Ramos (cell line): ENCODE results near the gene VSTM2L.

Experiments
- in situ Hi-C: fragments of 300-500 bp; cut with MboI; formaldehyde crosslinking; loops from one replicate; pipeline ENCODE4 v1.14.3; 2022; ENCODE audit warnings: low sequenced_read_pairs; ENCODE audit not compliant: unreplicated experiment

The VSTM2L gene

DNA sequence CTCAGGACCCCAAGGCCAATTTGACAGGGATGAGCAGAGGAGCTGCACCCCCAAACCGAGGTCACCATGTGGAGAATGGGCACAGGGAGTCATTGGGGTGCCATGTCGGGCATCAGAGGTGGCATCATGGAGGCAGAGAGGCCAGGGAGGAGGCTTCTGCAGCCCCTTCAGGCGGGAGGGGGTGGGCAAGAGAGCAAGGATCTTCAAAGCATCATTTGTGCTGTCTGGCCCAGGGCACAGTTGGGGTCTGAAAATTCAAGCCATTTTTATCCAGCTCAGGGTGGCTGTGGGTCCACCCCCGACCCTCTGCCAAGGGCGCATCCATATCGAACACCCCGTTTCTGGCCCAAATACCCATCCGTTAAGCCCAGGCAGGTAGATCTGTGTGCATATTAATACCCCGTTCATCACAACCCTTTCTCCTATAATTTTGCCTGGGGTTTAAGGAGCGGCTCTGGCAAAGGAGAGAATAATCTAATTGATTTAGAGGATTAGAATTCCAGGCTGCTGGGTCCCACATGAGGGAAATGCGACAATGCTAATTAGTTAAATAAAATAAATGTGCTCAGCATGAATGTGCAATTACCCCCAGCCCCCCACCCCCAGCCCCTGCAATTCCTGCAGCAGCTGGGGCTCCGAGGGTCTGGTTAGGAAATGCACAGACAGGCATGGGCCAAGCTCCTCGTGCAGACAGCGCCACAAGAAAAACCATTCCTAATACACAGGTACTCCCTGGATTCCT, 31.9 kb downstream of the VSTM2L start:
- in situ Hi-C loops = no loop called here

GRCh38 chr20:37935435-37935834, 32.5 kb downstream of the VSTM2L start:
- in situ Hi-C loops = no loop called here

GRCh38 chr20:37936041-37936440, 33.1 kb downstream of the VSTM2L start:
- in situ Hi-C loops = no loop called here

DNA sequence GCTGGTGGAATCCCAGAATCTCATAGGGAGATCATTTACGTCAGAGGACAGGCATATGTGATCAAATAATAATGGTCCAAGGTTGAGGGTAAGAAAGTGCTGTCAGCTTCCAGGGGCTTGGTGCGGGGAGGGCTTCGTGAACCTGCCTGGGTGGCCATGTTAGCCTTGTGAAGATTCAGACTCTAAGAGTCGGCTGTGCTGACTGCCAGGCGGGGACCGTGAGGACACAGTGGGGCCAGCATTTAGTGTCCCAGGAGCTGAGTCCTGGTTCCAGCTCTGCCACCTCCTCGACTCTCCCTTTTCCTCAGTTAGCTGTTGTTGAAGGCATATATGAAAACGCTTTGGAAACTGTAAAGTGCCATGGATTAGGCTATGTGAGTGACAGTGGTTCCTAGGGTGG, 33.5 kb downstream of the VSTM2L start:
- in situ Hi-C loops = no loop called here

DNA sequence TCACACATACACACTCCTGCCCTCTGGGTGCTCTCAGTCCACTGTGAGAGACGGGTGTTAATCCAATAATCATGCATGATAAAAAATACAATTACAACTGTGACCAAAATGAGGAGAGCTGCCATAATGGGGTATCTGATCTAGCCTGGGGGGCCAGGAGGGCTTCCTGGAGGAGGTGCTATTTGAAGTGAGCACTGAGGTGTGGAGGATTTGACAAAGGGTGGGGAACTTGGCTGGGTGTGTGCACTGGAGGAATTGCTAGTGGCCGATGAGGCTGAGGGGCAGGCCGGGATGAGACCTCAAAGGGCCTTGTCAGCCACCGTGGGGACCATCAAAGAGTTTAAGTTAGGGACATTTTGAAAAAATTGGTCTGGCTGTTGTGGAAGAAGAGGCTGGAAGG, 34.8 kb downstream of the VSTM2L start:
- in situ Hi-C loops = no loop called here

DNA sequence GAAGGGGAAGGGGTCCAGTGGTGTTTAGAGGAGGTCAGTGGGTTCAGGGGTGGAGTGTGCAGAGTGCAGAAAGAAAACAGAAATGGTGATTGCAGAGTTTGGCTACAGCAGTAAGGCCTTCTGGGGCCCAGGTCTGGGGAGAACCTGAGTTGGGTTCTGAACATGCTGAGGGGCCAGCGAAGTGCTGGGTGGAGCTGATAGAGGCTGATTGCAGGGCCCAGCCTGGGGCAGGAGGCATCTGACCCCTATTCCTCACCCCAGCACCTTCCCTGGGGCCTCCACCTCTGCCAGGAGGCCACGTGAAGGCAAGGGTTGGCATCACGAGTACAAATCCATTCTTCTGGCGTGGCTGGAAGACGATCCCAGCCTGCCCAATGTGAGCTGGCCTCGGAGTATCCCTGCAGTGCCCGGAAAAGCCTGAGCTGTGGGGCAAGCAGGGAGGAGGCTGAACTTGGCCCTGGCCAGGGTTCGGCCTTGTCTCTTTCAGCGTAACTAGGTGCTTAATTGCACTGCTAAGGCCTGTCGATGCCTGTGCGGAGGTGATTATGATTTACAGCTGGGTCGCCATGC, 35.3 kb downstream of the VSTM2L start:
- in situ Hi-C loops = no loop called here

DNA sequence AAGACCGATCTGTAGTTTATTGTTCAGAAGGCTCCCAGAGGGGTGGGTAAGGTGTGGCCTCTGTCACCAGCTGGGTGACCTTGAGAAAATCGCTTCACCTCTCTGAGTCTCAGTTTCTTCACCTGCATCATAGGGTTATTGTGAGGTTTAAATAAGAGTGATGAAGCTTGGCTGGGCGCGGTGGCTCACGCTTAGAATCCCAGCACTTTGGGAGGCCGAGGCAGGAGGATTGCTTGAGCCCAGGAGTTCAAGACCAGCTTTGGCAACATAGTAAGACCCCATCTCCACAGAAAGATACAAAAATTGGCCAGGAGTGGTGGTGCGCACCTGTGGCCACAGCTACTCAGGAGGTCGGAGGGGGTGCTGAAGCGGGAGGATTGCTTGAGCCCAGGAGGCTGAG, 36.0 kb downstream of the VSTM2L start:
- in situ Hi-C loops = no loop called here

GRCh38 chr20:37939701-37940560, 37.0 kb downstream of the VSTM2L start:
- in situ Hi-C loops = no loop called here

DNA sequence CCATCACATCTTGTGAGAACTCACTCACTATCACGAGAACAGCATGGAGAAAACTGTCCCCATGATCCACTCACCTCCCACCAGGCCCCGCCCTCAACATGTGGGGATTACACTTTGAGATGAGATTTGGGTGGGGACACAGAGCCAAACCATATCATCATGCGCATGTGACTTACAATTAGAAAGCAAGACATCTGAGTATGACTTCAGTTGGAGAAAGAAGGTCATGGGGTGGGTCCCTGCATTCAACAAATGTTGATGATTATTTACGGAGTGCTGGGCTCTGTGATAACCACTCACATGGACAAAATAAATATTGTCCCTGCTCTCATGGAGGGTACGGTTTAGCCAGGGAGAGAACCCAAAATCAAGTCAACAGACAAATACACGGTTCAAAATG, 37.9 kb downstream of the VSTM2L start:
- in situ Hi-C loops = no loop called here

- in situ Hi-C loops = no loop called here
Observed at GRCh38 chr20:37941332-37941731, 38.4 kb downstream of the VSTM2L start.

DNA sequence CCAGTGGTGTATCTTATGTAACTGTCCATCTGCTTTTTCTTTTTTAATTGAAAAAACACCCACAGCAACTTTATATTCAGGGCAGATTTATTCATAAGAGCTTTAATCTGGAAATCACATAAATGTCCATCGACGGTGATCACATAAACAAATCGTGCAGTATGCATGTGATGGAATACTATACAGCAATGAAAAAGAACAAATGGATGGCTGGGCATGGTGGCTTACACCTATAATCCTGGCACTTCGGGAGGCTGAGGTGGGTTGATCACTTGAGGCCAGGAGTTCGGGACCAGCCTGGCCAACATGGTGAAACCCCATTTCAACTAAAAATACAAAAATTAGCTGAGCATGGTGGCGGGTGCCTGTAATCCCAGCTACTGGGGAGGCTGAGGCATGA, 39.1 kb downstream of the VSTM2L start:
- in situ Hi-C loops = no loop called here

DNA sequence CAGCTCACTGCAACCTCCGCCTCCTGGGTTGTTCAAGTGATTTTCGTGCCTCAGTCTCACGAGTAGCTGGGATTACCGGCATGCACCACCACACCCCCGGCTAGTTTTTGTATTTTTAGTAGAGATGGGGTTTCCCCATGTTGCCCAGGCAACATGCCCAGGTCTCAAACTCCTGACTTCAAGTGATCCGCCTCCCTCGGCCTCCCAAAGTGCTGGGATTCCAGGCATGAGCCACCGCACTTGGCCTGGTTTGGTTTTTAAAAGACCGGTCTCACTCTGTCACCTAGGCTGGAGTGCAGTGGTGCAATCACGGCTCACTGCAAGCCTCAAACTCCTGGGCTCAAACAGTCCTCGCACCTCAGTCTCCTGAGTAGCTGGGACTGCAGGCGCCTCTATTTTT, 40.1 kb downstream of the VSTM2L start:
- in situ Hi-C loops = no loop called here

GRCh38 chr20:37943501-37944455, 40.9 kb downstream of the VSTM2L start:
- in situ Hi-C loops = no loop called here

- in situ Hi-C loops = no loop called here
Observed at GRCh38 chr20:37944456-37944981, 41.6 kb downstream of the VSTM2L start.

DNA sequence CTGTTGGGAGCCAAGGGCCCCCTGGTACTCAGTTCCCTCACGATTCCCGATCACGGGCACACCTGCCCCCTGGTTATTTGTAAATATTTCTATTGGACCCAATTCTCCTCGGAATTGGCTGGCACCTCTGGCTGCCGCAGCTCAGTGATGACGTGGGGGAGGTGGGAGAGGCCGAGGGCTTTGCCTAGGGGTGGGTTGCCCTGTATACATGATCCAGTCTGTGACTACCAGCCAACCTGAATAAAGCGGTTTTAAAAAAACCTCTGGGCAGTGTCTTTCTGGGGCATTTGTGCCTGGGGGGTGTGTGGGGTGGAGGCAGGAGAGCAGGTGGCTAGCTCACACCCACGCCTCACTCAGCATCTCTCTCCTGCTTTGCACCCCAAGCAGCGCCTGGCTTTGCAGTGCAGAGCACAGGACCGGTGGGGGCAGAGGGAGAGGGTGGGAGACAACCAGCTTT, 42.2 kb downstream of the VSTM2L start:
- in situ Hi-C loops = no loop called here

DNA sequence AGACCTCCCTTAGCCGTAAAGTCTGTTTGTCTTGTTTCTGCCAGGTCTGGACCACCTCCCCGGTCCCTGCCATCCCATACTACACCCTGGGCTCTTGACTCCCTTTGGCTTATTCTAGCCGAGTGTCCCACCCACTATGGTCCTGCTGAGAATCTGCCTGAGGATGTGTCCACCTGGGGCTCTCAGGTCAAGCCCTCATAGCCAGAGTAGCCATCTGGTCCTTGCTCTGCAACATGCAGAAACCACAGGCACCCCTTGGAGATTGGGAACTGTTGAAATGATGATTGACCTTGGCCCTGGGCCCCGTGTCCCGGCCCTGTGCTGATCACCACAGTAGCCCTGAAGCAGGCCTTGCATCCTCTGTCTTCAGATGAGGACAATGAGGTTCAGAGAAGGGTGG, 44.0 kb downstream of the VSTM2L start:
- in situ Hi-C loops = no loop called here

DNA sequence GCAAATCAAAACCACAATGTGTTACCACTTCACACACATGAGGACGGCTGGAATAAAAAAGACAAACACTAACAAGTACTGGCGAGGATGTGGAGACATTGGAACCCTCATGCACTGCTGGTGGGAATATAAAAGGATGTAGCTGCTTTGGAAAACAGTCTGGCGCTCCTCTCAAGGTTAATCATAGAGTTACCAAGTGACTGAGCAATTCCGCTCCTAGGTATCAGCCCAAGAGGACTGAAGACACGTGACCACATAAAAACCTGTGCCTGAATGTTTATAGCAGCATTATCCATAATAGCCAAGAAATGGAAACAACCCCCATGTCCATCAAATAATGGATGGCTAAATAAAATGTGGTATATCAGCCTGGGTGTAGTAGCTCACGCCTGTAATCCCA, 45.0 kb downstream of the VSTM2L start:
- in situ Hi-C loops = no loop called here

GRCh38 chr20:37948956-37949355, 46.0 kb downstream of the VSTM2L start:
- in situ Hi-C loops = no loop called here

GRCh38 chr20:37954190-37954589, 51.3 kb downstream of the VSTM2L start:
- in situ Hi-C loops = no loop called here

- in situ Hi-C loops = no loop called here
Observed at GRCh38 chr20:37954626-37955025, 51.7 kb downstream of the VSTM2L start.
